Ascending aorta (tissue), 2 donors: ENCODE data around the gene YIF1A. TPM values are rescaled to one million over a fixed set of nuclear protein-coding genes. Genes with fewer than 3 reads are reported as not detected.

ENCODE experiments used
- DNase-seq, 2 donors: peaks; one replicate each; pipeline ENCODE4 v3.0.0-alpha.2; 2019; ENCODE audit warnings: low spot score in 2 of 2
- H3K27ac ChIP-seq, 2 donors: fragments of 200-600 bp; sonication (generic); one replicate each; pipeline ENCODE4 v1.5.1; 2016 to 2017; ENCODE audit warnings: mild to moderate bottlenecking in 1 of 2
- H3K27me3 ChIP-seq: fragments of 200-600 bp; sonication (generic); one replicate; pipeline ENCODE4 v1.5.1; 2017
- H3K36me3 ChIP-seq, 2 donors: fragments of 200-600 bp; sonication (generic); one replicate each; pipeline ENCODE4 v1.5.1; 2016
- H3K4me1 ChIP-seq, 2 donors: fragments of 200-600 bp; sonication (generic); one replicate each; pipeline ENCODE4 v1.5.1; 2016 to 2017; ENCODE audit warnings: mild to moderate bottlenecking in 1 of 2
- H3K4me3 ChIP-seq, 2 donors: fragments of 200-600 bp; sonication (generic); one replicate each; pipeline ENCODE4 v1.5.1; 2016 to 2017; ENCODE audit warnings: mild to moderate bottlenecking in 1 of 2
- H3K9me3 ChIP-seq, 2 donors: fragments of 200-600 bp; sonication (generic); one replicate each; pipeline ENCODE4 v1.5.1; 2016
- CTCF ChIP-seq, 3 experiments: fragments of 200-600 bp in 2 of 3; fragments of 450-650 bp in 1 of 3; sonication (generic) in 2 of 3; IDR thresholded peaks; one replicate each; pipeline ENCODE4 v1.5.1; 2016 to 2019; ENCODE audit warnings: antibody characterized with exemption in 3 of 3, mild to moderate bottlenecking in 1 of 3, moderate library complexity in 1 of 3
- intact Hi-C: fragments of 100-400 bp; cut with DNase I; formaldehyde crosslinking; loops from one replicate; pipeline ENCODE4 v1.15.1; 2023
- total RNA-seq: library from RNA; depleted of rRNA; stranded (reverse); fragments of >200 nt; gene quantifications from one replicate; pipeline ENCODE4 v1.1.0, GENCODE V29; 2016

The YIF1A gene
- total RNA-seq, 1 donor from 2014 or later = 161 TPM

GRCh38 chr11:66317322-66317722 is 28.4 kb upstream of the YIF1A start:
- intact Hi-C loops = no loop called here
- no peak for TF ChIP-seq CTCF (IDR thresholded peaks at IDR 0.05)
- no peak for DNase-seq
- Histone ChIP-seq H3K27ac (peak overlapping the region; percentile 51 to 77), H3K36me3 (no peaks in the 10 kb centered on the region), H3K9me3 (no peaks in the 10 kb centered on the region), H3K4me3 (peak overlapping the region; percentile 47 to 85), H3K4me1 (peaks cover 20 to 25% of the 10 kb centered on the region in 2 donors), H3K27me3 (no peaks in the 10 kb centered on the region)

- intact Hi-C loops = no loop called here
- H3K36me3 ChIP-seq = no peaks in the 10 kb centered on the region
- H3K27ac ChIP-seq = peak within 1 kb of the TSS; percentile 51 to 77
- no peak for TF ChIP-seq CTCF (IDR thresholded peaks at IDR 0.05)
- peaks cover 20 to 25% of the 10 kb centered on the region in 2 donors for H3K4me1 ChIP-seq
- peak within 1 kb of the TSS; percentile 47 to 85 for H3K4me3 ChIP-seq
- DNase-seq = peak in 1 of 2 donors; percentile 78
- H3K27me3 ChIP-seq = no peaks in the 10 kb centered on the region
- H3K9me3 ChIP-seq = no peaks in the 10 kb centered on the region
These were observed 27.9 kb upstream of the YIF1A start, which contains the start of gene CD248 for GRCh38 chr11:66316849-66317251. TSS of gene CD248 (minus strand) at chr11:66317044. CDS start at chr11:66317027, 17 bp downstream.

- no peaks in the 10 kb centered on the region for H3K36me3 ChIP-seq
- no peak for TF ChIP-seq CTCF (IDR thresholded peaks at IDR 0.05)
- DNase-seq = no peak
- H3K4me1 ChIP-seq = peaks cover 20 to 25% of the 10 kb centered on the region in 2 donors
- H3K27me3 ChIP-seq = no peaks in the 10 kb centered on the region
- H3K4me3 ChIP-seq = peak overlapping the region; percentile 47 to 85
- intact Hi-C loops = no loop called here
- no peaks in the 10 kb centered on the region for H3K9me3 ChIP-seq
- peak overlapping the region; percentile 51 to 77 for H3K27ac ChIP-seq
These were observed 27.2 kb upstream of the YIF1A start for GRCh38 chr11:66315921-66316811.

- Histone ChIP-seq H3K27ac (peak overlapping the region; percentile 1 to 8), H3K4me1 (peaks cover 20 to 25% of the 10 kb centered on the region in 2 donors), H3K36me3 (no peaks in the 10 kb centered on the region), H3K9me3 (no peaks in the 10 kb centered on the region), H3K4me3 (peak overlapping the region in 1 of 2 donors; percentile 85), H3K27me3 (no peaks in the 10 kb centered on the region)
- no peak for DNase-seq
- TF ChIP-seq CTCF (IDR thresholded peaks at IDR 0.05) = no peak
- intact Hi-C loops = no loop called here
These were observed 26.5 kb upstream of the YIF1A start for GRCh38 chr11:66315498-66315885.

- H3K27me3 ChIP-seq = no peaks in the 10 kb centered on the region
- H3K36me3 ChIP-seq = no peaks in the 10 kb centered on the region
- peak overlapping the region in 1 of 2 donors; percentile 1 for H3K27ac ChIP-seq
- no peak for TF ChIP-seq CTCF (IDR thresholded peaks at IDR 0.05)
- peaks cover 20 to 25% of the 10 kb centered on the region in 2 donors for H3K4me1 ChIP-seq
- no peaks in the 10 kb centered on the region for H3K9me3 ChIP-seq
- intact Hi-C loops = loop anchor here (5.0 kb wide), 1 partner anchor 72 kb away; no protein-coding TSS in a partner anchor
- no peak for DNase-seq
- H3K4me3 ChIP-seq = peak overlapping the region in 1 of 2 donors; percentile 85
These were observed 25.9 kb upstream of the YIF1A start for GRCh38 chr11:66314561-66315497.
